ENCODE measurements around the gene DSCAM.

The DSCAM gene

GRCh38 chr21:40696246-40696645 lies 150.7 kb downstream of the DSCAM start:
- no peak for DNase-seq

- DNase-seq: no peak
These were observed 157.1 kb downstream of the DSCAM start for GRCh38 chr21:40689840-40690360.

- DNase-seq: no peak
These were observed 157.7 kb downstream of the DSCAM start for GRCh38 chr21:40689217-40689616.

DNA sequence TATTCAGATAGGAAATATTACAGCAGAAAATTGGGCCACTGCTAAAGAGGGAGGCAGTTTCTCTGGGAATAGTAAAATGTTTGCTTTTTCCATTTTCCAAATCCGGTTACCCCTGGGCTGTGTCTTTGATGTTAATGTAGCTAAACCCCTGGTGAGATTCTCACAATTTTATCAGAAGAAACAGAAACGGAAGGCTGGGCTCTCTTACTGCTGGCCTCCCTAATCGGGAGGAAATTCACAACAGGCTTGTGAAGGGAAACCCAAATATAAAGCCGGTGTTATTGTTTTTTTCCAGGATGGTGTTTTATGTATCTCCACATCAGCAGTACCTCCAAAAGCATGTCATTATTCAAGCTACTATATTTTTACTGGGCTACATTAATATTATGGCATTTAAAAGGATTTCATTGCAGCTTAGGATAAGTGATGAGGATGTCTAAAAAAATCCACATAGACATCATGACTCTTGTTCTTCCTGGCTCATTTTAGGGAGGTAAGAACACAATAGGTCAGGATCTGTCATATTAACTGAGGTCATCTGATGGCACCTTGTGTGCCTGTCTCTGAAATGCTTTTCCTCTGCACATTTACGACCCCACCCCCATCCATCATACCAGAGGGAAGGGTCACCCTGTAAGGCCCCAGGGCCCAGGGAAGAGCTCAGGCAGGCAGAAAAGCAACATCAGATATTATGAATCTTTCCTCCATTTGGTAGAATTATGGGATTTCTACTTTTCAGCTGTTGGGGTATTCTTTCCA lies 158.7 kb downstream of the DSCAM start:
- no peak for DNase-seq

GRCh38 chr21:40687625-40688024 lies 159.3 kb downstream of the DSCAM start:
- no peak for DNase-seq

DNA sequence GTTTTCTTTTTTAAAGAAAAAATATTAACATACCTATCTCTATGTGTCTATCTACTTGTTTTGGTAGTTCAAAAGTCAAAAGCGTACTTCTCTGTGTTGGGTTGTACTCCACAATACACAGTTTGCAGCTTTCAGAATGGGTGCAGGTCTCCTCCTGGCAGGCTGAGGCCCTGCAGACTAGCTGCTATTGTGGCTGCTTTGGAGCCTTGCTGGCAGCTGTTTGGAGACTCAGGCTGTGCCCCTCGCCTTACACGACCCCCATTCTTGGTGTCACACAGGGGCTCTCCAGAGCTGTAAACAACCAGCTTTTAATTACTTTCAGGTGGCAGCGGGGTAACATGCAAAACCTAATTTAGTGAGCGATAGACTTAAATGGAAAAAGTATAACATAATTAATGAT lies 160.4 kb downstream of the DSCAM start:
- DNase-seq: no peak

GRCh38 chr21:40685141-40685540 lies 161.8 kb downstream of the DSCAM start:
- no peak for DNase-seq

DNA sequence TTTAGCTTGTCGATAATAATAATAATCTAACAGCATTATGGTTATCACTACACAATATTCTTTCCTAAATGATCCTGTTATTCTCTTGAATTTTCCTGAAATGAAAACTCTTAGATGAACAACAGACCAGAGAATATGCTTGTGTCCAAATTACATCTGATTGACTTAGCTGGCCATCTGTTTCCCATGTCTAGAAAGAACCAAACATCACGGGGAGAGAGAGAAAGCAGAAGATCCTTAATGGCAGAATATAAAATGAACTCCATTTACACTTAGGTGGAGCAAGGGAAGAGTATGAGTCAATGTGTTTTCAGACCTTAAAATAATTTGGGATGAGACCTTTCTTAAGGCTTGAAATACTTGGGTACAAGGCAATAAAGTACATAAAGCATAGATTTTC lies 162.2 kb downstream of the DSCAM start:
- DNase-seq: no peak

- DNase-seq: no peak
These were observed 163.6 kb downstream of the DSCAM start for GRCh38 chr21:40683349-40683748.

DNA sequence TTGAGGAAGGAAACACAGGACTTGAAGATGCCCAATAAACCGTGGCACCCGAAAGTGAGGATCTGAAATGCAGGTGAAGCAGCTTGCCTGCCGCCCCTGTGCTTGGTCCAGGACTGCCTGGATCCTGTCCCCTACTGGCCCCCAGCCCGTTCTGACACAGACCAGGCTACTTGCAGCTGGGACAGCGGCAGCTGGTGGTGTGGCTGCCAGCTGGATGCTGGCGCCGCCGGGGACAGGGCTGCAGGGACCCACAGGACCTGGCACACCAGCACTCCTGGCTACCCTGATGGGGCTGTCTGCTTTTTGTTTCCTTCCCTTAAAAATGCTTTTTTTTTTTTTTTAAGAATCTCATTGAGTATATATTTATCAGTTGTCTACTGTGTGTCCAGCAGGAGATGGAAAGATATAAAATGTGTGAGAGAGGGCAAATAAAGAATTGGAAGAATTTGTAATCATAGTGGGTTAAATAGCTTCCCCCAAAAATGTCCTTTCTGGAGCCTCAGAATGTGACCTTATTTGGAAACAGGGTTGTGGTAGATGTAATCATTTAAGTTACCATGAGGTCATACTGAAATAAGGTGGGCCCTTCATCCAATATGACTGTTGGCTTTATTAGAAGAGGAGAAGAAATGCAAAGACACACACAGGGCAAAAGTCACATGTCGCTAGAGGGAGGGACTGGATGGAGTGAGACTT lies 165.6 kb downstream of the DSCAM start:
- no peak for DNase-seq

DNA sequence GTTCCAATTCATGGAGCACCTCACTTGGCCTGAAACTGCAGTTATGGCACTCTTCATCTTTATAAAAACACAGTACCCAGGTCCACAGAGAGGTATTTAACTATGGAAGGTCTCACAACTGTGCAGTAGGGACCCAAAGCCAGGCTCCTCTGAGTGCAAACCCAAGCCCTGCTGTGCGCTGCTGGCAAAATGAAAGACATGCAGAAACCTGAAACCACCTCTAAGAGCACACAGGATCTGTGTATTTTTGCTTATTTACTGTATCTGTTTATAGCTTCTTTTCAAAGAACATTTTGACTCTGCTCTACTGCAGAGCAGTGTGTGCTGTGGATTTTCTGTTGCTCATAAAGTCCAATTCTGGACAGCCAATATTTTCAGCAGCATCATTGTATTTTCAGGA lies 166.6 kb downstream of the DSCAM start:
- DNase-seq: no peak

DNA sequence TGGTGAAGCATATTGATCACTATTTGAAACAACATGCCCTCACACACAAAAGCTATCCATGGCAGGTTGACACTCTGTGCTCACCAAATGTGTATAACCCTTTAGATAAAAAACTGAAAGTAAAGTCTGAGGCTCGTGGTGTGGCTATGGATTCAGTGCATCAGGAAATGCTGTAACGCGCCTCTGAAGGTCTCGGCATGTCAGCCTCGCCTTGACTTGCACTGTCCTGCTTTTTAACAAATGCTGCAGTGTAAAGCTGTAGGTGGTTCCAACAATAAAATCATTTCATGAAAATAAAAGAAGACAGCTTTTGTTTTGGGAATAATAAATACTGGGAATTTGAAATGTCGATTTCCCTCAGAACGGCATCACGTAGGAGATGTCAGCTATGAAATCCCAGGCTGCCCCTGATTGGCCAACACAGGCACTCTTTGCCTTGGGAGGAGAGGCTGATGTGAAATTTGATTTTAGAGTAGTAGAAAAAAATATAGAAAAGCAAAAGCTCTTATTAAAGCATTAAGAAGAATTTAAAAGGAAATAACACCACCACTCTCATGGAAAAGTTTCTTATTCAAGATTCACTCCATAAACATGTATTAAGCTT lies 168.2 kb downstream of the DSCAM start:
- no peak for DNase-seq

DNA sequence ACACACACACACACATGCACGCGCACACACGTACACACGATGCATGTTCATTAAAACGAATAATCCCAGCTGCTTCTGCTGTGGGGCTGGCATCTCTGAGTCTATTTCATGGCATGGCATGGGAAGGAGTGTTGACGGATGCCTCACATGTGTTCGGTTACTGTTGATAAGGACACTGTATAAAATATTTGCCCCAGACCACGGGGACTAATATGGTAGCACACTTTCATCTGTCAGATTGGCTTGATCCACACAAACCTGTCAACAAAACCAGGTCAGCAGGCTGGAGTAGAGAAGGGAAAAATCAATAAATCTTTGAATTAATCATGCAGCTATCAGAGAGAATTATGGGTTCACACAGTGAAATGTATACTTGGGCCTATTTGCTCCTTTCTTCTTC lies 171.9 kb downstream of the DSCAM start:
- DNase-seq: no peak

GRCh38 chr21:40672602-40673001 lies 174.4 kb downstream of the DSCAM start:
- no peak for DNase-seq

DNA sequence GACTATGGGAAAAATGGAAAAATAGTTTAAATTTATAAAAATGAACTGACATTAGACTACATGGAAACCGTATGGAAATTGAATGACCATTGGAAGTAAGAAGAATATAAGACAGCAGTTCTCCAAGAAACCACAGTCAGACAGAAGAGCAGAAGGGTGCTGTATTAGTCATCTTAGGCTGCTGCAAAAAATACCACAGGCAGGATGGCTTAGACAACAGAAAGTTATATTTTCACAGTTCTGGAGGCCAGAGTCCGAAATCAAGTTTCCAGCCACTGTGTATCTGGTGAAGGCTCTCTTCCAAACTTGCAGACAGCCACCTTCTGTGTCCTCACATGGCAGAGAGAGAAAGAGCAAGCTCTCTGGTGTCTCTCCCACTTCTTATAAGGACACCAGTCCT lies 175.2 kb downstream of the DSCAM start:
- DNase-seq: no peak

DNA sequence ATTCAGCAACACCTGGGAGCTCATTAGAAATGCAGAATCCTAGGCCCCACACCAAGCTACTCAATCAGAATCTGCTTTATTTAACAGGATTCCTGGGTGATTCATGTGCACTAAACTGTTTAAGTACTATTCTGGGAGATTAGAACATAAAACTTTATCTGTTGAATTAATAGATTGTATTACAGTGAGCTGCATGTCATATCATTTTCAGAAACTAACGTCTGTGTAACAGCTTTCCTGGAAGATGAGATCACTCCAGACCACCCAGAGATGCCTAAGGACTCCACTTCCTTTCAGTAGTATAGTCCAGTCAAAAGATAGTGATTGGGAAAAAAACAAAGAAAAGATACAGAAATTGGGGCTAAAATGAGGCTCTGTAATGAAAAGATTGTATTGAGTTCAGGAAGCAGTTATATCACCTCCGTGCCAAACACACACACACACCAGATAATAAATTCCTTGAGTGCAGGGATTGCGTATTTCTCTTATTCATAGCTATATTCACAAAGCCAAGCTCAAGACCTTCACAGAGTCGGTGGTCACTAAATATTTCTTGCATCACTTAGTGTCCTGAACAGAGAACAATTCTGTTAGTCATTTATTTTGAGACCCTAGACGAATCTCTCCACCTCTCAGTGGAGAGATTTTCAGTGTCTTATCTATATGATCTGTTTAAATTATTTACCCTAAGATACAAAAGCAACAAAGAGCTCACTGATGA lies 178.2 kb downstream of the DSCAM start:
- DNase-seq: no peak

DNA sequence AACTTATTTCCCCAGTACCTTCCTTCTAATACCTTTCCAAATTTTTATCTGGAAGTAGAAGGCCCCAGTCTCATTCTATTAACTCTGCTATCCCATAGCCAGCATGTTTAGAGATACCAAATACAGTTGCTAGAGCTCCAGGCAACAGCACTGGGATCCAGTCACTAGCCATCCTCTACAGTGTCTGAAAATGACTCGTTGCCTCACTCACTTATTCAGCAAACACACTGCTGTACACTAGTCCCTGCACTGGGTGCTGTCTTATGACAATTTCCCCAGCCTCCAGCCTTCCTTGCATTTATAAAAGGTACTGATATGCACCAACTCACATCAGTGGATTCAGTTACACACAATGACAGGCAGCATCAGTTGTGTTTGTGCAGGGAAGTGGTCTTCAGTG lies 179.0 kb downstream of the DSCAM start:
- no peak for DNase-seq

DNA sequence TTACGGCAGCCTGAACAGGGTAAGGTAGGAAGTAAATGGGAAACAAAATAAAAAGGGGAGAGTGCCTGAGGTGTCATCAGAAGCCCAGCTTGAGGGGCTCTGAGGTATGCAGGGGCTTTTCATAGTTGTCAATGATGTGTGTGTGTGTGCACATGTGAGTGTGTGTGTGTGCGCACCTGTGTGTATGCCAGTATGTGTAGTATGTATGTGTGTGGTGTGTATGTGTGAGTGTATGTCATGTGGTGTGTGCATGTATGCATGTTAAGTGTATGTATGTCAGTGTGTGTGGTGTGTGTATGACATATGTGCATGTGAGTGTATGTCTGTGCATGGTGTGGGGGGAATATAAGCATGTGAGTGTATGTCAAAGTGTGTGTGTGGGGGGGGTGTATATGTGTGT lies 184.1 kb downstream of the DSCAM start:
- no peak for DNase-seq

- DNase-seq: no peak
These were observed 186.5 kb downstream of the DSCAM start for GRCh38 chr21:40660461-40660860.

GRCh38 chr21:40658311-40658710 lies 188.6 kb downstream of the DSCAM start:
- no peak for DNase-seq

- no peak for DNase-seq
These were observed 194.5 kb downstream of the DSCAM start for GRCh38 chr21:40652436-40652835.

DNA sequence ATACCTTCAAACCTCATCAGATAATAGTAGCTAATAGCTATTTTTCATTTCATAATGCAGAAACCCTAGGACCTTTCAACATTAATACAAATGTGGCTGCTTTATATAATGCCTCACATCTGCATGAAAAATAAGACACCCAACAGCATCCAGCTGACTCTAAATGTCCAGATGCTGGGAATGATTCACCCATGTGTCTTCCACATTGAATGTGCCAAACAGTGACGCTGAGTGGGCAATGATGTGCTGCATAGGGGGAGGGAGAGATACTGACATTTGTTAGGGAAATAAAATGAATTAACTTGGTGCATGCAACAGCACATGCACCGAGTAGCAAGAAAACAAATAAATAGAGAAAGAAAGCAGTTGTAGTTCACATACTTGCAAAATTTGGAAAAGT lies 199.3 kb downstream of the DSCAM start:
- no peak for DNase-seq

GRCh38 chr21:40646651-40647050 lies 200.3 kb downstream of the DSCAM start:
- DNase-seq: no peak

Measured in CD4-positive, alpha-beta T cell treated with Interleukin-17A for 4 hours (primary cell).